Measurements from ENCODE around the gene ZNF813.
"Not testable (repeated sequence)": the region's sequence is repeated elsewhere in the genome, so short reads cannot be mapped to it uniquely, and the experiment has no call there.

The ZNF813 gene

DNA sequence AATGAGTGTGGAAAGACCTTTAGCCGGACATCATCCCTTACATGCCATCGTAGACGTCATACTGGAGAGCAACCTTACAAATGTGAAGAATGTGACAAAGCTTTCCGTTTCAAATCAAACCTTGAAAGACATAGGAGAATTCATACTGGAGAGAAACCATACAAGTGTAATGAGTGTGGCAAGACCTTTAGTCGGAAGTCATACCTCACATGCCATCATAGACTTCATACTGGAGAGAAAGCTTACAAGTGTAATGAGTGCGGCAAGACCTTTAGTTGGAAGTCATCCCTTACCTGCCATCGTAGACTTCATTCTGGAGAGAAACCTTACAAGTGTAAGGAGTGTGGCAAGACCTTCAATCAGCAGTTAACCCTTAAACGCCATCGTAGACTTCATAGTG is 11.7 kb upstream of the ZNF813 start:
- H3K36me3 ChIP-seq (ENCODE audit: control insufficient read depth, insufficient read depth, low read length, severe bottlenecking) = peaks cover 72% of the 10 kb centered on the region

DNA sequence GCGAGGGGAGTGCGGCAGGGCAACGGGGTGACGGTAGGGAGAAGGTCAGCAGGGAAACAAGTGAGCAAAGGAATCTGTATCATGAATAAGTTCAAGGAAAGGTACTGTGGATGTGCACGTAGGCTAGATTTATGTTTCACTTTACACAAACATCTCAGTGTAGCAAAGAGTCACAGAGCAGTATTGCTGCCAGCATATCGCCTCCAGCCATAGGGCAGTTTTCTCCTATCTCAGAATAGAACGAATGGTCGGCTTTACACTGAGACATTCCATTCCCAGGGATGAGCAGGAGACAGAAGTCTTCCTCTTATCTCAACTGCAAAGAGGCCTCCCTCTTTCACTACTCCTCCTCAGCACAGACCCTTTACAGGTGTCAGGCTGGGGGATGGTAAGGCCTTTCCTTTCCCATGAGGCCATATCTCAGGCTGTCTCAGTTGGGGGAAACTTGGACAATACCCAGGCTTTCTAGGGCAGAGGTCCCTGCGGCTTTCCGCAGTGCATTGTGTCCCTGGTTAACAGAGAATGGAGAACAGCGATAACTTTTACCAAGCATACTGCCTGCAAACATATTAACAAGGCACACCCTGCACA is 7.3 kb upstream of the ZNF813 start:
- not testable (repeated sequence) for DNase-seq (ENCODE audit: low read depth)

More for the DNA sequence above, 11.7 kb upstream of the ZNF813 start:
- Histone ChIP-seq H3K9ac (ENCODE audit: low read length) (no peak overlapping the region), H3K4me3 (ENCODE audit: low read length) (peak overlapping the region; percentile 69), H3K4me1 (ENCODE audit: control insufficient read depth, insufficient read depth, low read length) (no peaks in the 10 kb centered on the region), H3K9me3 (ENCODE audit: control insufficient read depth, low read length) (peaks cover 82% of the 10 kb centered on the region), H3K27me3 (replicated peaks; ENCODE audit: control insufficient read depth, insufficient read depth, low read length) (no peaks in the 10 kb centered on the region)
- DNase-seq (ENCODE audit: low read depth) = no peak

DNA sequence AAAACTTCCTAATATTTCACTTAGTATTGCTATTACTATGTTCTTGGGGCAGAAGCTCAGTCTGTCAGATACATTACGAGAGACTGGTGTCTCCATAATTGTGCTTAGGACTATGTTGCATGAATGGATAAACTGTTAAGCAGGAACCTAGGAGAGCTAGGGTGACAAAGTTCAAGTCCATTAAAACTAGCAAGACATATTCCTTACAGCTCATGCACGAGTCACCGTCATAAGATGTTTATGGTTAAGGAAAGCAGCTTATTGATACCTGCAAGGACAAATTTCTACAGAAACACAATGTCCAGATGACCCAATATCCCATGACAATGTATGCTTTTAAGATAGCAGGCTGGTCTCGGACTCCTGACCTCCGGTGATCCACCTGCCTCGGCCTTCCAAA is 5.7 kb upstream of the ZNF813 start:
- no peaks in the 10 kb centered on the region for H3K4me1 ChIP-seq (ENCODE audit: control insufficient read depth, insufficient read depth, low read length)
- no peak overlapping the region for H3K9ac ChIP-seq (ENCODE audit: low read length)
- no peak for DNase-seq (ENCODE audit: low read depth)
- peaks cover 26% of the 10 kb centered on the region for H3K9me3 ChIP-seq (ENCODE audit: control insufficient read depth, low read length)
- H3K4me3 ChIP-seq (ENCODE audit: low read length) = no peak overlapping the region
- no peaks in the 10 kb centered on the region for H3K27me3 ChIP-seq (replicated peaks; ENCODE audit: control insufficient read depth, insufficient read depth, low read length)
- peaks cover 12% of the 10 kb centered on the region for H3K36me3 ChIP-seq (ENCODE audit: control insufficient read depth, insufficient read depth, low read length, severe bottlenecking)

More for the DNA sequence above, 7.3 kb upstream of the ZNF813 start:
- peaks cover 29% of the 10 kb centered on the region for H3K36me3 ChIP-seq (ENCODE audit: control insufficient read depth, insufficient read depth, low read length, severe bottlenecking)
- H3K4me1 ChIP-seq (ENCODE audit: control insufficient read depth, insufficient read depth, low read length); H3K27me3 ChIP-seq (replicated peaks; ENCODE audit: control insufficient read depth, insufficient read depth, low read length); H3K9ac ChIP-seq (ENCODE audit: low read length); H3K4me3 ChIP-seq (ENCODE audit: low read length): not testable (repeated sequence)
- peaks cover 43% of the 10 kb centered on the region for H3K9me3 ChIP-seq (ENCODE audit: control insufficient read depth, low read length)

DNA sequence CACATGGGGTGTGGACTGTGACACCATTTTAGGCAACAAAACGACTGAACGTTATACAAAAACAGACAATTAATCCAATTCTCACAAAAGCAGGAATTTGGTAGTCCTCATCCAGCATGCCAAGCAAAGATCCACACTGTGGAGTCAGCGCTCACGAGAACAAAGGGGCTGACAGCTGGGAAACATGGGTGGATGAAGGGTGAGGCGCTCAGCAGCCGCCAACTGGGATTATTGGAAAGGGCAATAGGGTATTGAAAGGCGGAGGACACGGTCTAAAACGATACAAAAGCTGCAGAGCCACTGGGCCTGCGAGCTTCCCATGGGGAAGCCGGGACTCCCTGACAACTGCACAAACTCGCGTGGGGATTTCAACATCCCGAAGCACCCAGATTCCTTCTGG is 4.7 kb upstream of the ZNF813 start:
- no peaks in the 10 kb centered on the region for H3K27me3 ChIP-seq (replicated peaks; ENCODE audit: control insufficient read depth, insufficient read depth, low read length)
- peaks cover 4% of the 10 kb centered on the region for H3K36me3 ChIP-seq (ENCODE audit: control insufficient read depth, insufficient read depth, low read length, severe bottlenecking)
- no peak overlapping the region for H3K9ac ChIP-seq (ENCODE audit: low read length)
- DNase-seq (ENCODE audit: low read depth) = no peak
- H3K9me3 ChIP-seq (ENCODE audit: control insufficient read depth, low read length) = peaks cover 17% of the 10 kb centered on the region
- no peaks in the 10 kb centered on the region for H3K4me1 ChIP-seq (ENCODE audit: control insufficient read depth, insufficient read depth, low read length)
- no peak overlapping the region for H3K4me3 ChIP-seq (ENCODE audit: low read length)

DNA sequence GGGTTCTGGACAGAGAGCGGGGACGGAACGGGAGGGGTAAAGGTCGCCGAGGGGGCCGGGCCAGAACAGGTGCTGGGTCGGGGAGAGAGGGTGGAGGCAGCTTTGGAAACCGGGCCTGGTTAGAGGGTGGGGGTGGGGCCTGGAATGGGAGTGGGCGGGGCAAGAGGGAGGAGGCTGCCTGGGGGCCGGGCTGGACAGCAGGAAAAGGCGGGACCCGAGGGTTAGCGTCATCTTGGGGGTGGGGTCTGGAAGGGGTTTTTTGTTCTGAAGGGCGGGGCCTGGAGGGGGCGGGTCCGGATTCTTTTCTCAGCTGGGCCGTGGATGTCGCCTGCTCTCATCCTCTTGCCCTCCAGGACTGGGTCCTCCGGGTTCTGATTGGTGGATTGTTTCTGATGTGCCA is 4.3 kb upstream of the ZNF813 start:
- peak; percentile 73 for DNase-seq (ENCODE audit: low read depth)
- H3K4me3 ChIP-seq (ENCODE audit: low read length) = no peak overlapping the region

DNA sequence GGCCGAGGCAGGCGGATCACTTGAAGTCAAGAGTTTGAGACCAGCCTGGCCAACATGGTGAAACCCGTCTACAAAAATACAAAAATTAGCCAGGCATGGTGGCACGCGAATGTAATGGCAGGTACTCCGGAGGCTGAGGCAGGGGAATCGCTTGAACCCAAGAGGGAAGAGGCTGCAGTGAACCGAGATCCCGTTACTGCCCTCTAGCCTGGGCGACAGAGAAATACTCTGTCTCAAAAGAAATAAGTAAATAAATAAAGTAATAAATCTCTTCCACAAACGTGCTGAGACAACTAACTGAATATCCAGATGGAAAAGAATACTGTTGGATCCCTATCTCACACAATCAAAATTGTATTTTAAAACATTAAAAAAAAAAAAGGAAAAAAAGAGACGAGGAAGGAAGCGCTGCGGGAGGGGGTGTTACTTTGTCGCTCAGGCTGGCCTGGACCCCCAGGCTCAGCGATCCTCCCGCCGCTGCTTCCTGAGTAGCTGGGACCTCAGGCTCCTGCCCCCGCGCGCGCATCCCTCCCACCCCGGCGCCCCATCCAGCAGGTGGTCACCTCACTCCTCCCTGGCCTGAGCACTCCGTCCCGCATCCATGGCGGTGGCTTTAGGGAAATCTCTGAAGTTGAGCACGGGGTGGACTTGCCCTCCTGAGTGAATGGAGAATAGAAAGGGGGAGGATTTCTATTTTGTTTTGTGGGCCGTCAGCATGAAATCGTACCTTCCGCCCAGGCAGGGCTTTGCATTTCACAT is 628 bp upstream of the ZNF813 start:
- H3K4me1 ChIP-seq (ENCODE audit: control insufficient read depth, insufficient read depth, low read length) = peaks cover 5% of the 10 kb centered on the region
- no peaks in the 10 kb centered on the region for H3K36me3 ChIP-seq (ENCODE audit: control insufficient read depth, insufficient read depth, low read length, severe bottlenecking)
- H3K4me3 ChIP-seq (ENCODE audit: low read length) = peak overlapping the region; percentile 96
- no peak overlapping the region for H3K9ac ChIP-seq (ENCODE audit: low read length)
- H3K27me3 ChIP-seq (replicated peaks; ENCODE audit: control insufficient read depth, insufficient read depth, low read length) = no peaks in the 10 kb centered on the region
- H3K9me3 ChIP-seq (ENCODE audit: control insufficient read depth, low read length) = no peaks in the 10 kb centered on the region
- DNase-seq (ENCODE audit: low read depth) = no peak

More for the DNA sequence above, 4.3 kb upstream of the ZNF813 start:
- H3K9ac ChIP-seq (ENCODE audit: low read length) = no peak overlapping the region
- no peaks in the 10 kb centered on the region for H3K27me3 ChIP-seq (replicated peaks; ENCODE audit: control insufficient read depth, insufficient read depth, low read length)
- H3K4me1 ChIP-seq (ENCODE audit: control insufficient read depth, insufficient read depth, low read length) = peaks cover 1% of the 10 kb centered on the region
- peaks cover 12% of the 10 kb centered on the region for H3K9me3 ChIP-seq (ENCODE audit: control insufficient read depth, low read length)
- no peaks in the 10 kb centered on the region for H3K36me3 ChIP-seq (ENCODE audit: control insufficient read depth, insufficient read depth, low read length, severe bottlenecking)

DNA sequence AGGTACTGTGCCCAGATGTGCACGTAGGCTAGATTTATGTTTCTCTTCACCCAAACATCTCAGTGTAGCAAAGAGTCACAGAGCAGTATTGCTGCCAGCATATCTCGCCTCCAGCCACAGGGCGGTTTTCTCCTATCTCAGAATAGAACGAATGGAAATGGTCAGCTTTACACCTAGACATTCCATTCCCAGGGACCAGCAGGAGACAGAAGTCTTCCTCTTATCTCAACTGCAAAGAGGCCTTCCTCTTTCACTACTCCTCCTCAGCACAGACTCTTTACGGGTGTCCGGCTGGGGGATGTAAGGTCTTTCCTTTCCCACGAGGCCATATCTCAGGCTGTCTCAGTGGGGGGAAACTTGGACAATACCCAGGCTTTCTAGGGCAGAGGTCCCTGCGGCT is 1.1 kb downstream of the ZNF813 start:
- not testable (repeated sequence) for H3K36me3 ChIP-seq (ENCODE audit: control insufficient read depth, insufficient read depth, low read length, severe bottlenecking); DNase-seq (ENCODE audit: low read depth); H3K4me1 ChIP-seq (ENCODE audit: control insufficient read depth, insufficient read depth, low read length); H3K9me3 ChIP-seq (ENCODE audit: control insufficient read depth, low read length); H3K27me3 ChIP-seq (replicated peaks; ENCODE audit: control insufficient read depth, insufficient read depth, low read length)
- Histone ChIP-seq H3K9ac (ENCODE audit: low read length) (peak overlapping the region; percentile 25), H3K4me3 (ENCODE audit: low read length) (peak overlapping the region; percentile 96)

DNA sequence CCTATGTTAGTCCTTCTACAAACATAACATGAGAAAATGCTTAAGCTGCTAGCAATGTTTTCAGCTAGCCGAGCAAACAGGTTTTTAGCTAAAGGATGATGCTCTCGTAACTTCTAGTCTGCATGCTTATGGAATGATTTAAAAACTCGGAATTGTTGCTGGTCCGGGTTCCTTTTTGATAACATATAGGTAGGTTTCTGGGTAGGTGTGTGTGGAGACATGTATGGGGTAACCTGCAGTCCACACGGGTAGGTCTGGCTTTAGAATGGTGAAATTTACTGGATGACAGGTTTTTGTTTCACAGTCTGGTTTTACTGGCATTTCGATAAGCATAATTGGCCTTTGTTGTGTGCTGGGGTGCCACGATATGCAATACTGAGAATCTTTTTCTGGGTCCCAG is 4.4 kb downstream of the ZNF813 start:
- peaks cover 5% of the 10 kb centered on the region for H3K4me1 ChIP-seq (ENCODE audit: control insufficient read depth, insufficient read depth, low read length)
- no peak for DNase-seq (ENCODE audit: low read depth)
- no peaks in the 10 kb centered on the region for H3K27me3 ChIP-seq (replicated peaks; ENCODE audit: control insufficient read depth, insufficient read depth, low read length)
- H3K36me3 ChIP-seq (ENCODE audit: control insufficient read depth, insufficient read depth, low read length, severe bottlenecking) = no peaks in the 10 kb centered on the region
- no peak overlapping the region for H3K4me3 ChIP-seq (ENCODE audit: low read length)
- H3K9ac ChIP-seq (ENCODE audit: low read length) = no peak overlapping the region
- no peaks in the 10 kb centered on the region for H3K9me3 ChIP-seq (ENCODE audit: control insufficient read depth, low read length)

DNA sequence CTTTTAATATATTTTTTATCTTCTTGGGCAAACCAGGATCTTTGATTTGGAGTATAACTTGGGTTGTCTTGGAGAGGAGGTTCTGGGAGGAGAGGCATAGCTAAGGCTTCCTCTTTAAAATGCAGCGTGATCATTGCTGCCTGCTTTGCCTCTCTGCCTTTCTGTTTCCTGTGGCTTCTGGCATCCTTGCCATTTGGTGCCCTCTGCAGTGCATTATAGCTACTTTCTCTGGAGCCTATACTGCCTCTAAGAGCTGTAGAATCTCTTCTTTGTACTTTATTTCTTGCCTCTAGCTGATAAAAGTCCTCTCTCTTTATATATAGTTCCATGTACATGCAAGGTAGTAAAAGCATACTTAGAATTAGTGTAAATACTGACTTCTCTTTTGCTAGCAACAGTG is 7.3 kb downstream of the ZNF813 start:
- peaks cover 15% of the 10 kb centered on the region for H3K36me3 ChIP-seq (ENCODE audit: control insufficient read depth, insufficient read depth, low read length, severe bottlenecking)
- not testable (repeated sequence) for H3K9ac ChIP-seq (ENCODE audit: low read length); H3K27me3 ChIP-seq (replicated peaks; ENCODE audit: control insufficient read depth, insufficient read depth, low read length); H3K4me3 ChIP-seq (ENCODE audit: low read length); H3K9me3 ChIP-seq (ENCODE audit: control insufficient read depth, low read length); H3K4me1 ChIP-seq (ENCODE audit: control insufficient read depth, insufficient read depth, low read length)
- peak; percentile 16 for DNase-seq (ENCODE audit: low read depth)

DNA sequence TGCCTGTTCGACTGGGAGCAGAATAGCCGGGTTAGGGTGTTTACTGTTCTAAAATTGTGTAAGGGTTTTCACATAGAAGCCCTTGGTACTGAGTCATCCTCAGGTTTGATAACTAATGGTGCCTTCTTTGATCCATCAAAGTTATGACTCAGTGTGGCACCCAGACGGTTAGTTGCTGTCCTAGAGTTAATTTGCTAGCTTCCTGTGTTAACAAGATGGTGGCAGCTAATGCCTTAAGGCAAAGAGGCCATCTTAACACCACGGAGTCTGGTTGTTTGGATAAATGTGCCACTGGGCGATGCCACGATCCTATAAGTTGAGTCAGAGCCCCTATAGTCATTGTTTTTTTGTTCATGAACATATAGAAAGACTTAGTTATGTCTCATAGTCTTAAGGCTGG is 7.9 kb downstream of the ZNF813 start:
- not testable (repeated sequence) for H3K4me3 ChIP-seq (ENCODE audit: low read length); DNase-seq (ENCODE audit: low read depth); H3K9ac ChIP-seq (ENCODE audit: low read length); H3K4me1 ChIP-seq (ENCODE audit: control insufficient read depth, insufficient read depth, low read length); H3K27me3 ChIP-seq (replicated peaks; ENCODE audit: control insufficient read depth, insufficient read depth, low read length); H3K9me3 ChIP-seq (ENCODE audit: control insufficient read depth, low read length)
- H3K36me3 ChIP-seq (ENCODE audit: control insufficient read depth, insufficient read depth, low read length, severe bottlenecking) = peaks cover 21% of the 10 kb centered on the region

DNA sequence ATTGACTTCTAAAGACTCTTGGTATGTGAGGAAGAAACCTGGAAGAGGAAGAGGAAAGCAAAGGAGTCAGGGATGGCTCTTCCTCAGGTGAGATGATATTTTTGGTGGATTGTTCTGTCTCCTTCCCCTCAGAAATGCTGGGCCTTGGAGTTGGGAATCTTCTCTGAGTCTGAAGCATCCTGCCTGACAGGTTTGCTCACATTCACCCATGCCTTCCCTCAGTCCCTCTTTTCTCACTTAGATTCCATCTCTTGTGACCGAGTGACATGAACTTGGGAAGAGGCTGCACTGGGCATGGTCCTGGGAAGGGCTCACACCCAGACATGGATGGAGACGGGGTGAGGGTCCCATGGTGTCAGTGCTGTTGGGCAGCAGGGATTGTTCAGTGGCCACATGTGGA is 16.2 kb downstream of the ZNF813 start:
- Histone ChIP-seq H3K36me3 (ENCODE audit: control insufficient read depth, insufficient read depth, low read length, severe bottlenecking) (peaks cover 56% of the 10 kb centered on the region), H3K9me3 (ENCODE audit: control insufficient read depth, low read length) (peaks cover 29% of the 10 kb centered on the region)
- H3K4me1 ChIP-seq (ENCODE audit: control insufficient read depth, insufficient read depth, low read length); DNase-seq (ENCODE audit: low read depth); H3K9ac ChIP-seq (ENCODE audit: low read length); H3K4me3 ChIP-seq (ENCODE audit: low read length); H3K27me3 ChIP-seq (replicated peaks; ENCODE audit: control insufficient read depth, insufficient read depth, low read length): not testable (repeated sequence)

Measured in adipocyte (in vitro differentiated cells).